OCI-LY7 (cell line): ENCODE data around the gene SERGEF. TPM values are rescaled to one million over a fixed set of nuclear protein-coding genes. Genes with fewer than 3 reads are reported as not detected.

Experiments used
- BruUV-seq: library from RNA; stranded (reverse); fragments of 400-500 nt; replicated peaks from 2 replicates; lab custom pipeline; 2021; lab: Mats Ljungman, UMichigan
- CTCF ChIA-PET: fragments of 300-600 bp; sonication (Branson Sonifier 250); formaldehyde crosslinking; loops from one replicate; lab custom pipeline; 2022; ENCODE audit warnings: antibody characterized with exemption; ENCODE audit not compliant: unreplicated experiment; lab: Charles Lee
- POLR2A ChIA-PET: fragments of 300-600 bp; sonication (Branson Sonifier 250); formaldehyde crosslinking; loops from one replicate; lab custom pipeline; 2022; ENCODE audit warnings: antibody characterized with exemption; lab: Charles Lee
- DNase-seq: peaks from one replicate; pipeline ENCODE4 v3.0.0-alpha.2; 2015; ENCODE audit warnings: low spot score
- H2AFZ ChIP-seq: fragments of 200-600 bp; sonication (generic), shearing (Covaris generic); 2 replicates; pipeline ENCODE4 v1.6.1; 2014; ENCODE audit warnings: mild to moderate bottlenecking, antibody characterized with exemption, low read length, moderate library complexity
- H3K27ac ChIP-seq: fragments of 200-600 bp; sonication (generic); 2 replicates; pipeline ENCODE4 v1.5.1; 2014; ENCODE audit warnings: mixed run types, low read depth, mild to moderate bottlenecking, moderate library complexity, low read length, inconsistent platforms; ENCODE audit not compliant: poor library complexity, severe bottlenecking
- H3K36me3 ChIP-seq: fragments of 200-600 bp; sonication (generic); 2 replicates; pipeline ENCODE4 v1.6.1; 2014; ENCODE audit warnings: mild to moderate bottlenecking, antibody characterized with exemption, low read length, moderate library complexity, mixed read lengths; ENCODE audit not compliant: insufficient read depth
- H3K4me1 ChIP-seq: fragments of 200-600 bp; sonication (generic); 2 replicates; pipeline ENCODE4 v1.5.1; 2014; ENCODE audit warnings: mild to moderate bottlenecking, low read length; ENCODE audit not compliant: insufficient read depth, poor library complexity, severe bottlenecking
- H3K4me2 ChIP-seq: fragments of 200-600 bp; sonication (generic); 2 replicates; pipeline ENCODE4 v1.6.1; 2014; ENCODE audit warnings: mild to moderate bottlenecking, low read length
- H3K4me3 ChIP-seq: fragments of 200-600 bp; sonication (generic); 2 replicates; pipeline ENCODE4 v1.5.1; 2014; ENCODE audit warnings: mild to moderate bottlenecking, low read depth, low read length; ENCODE audit not compliant: poor library complexity, severe bottlenecking
- H3K79me2 ChIP-seq: fragments of 200-600 bp; sonication (generic); 2 replicates; pipeline ENCODE4 v1.6.1; 2016; ENCODE audit warnings: low read depth, mild to moderate bottlenecking, low read length, moderate library complexity, mixed read lengths; ENCODE audit not compliant: insufficient read depth
- H3K9me2 ChIP-seq: fragments of 200-600 bp; sonication (generic); 2 replicates; pipeline ENCODE4 v1.6.1; 2016; ENCODE audit warnings: mild to moderate bottlenecking, low read length, mixed read lengths; ENCODE audit not compliant: insufficient read depth
- H3K9me3 ChIP-seq: fragments of 200-600 bp; sonication (generic); 2 replicates; pipeline ENCODE4 v1.6.1; 2014; ENCODE audit warnings: mild to moderate bottlenecking, mixed run types, low read length, mixed read lengths
- H4K20me1 ChIP-seq: fragments of 200-600 bp; sonication (generic); 2 replicates; pipeline ENCODE4 v1.6.1; 2014; ENCODE audit warnings: mild to moderate bottlenecking, antibody characterized with exemption, low read length, moderate library complexity, mixed read lengths; ENCODE audit not compliant: insufficient read depth
- EZH2phosphoT487 ChIP-seq: fragments of 200-600 bp; sonication (generic); IDR thresholded peaks from 2 replicates; pipeline ENCODE4 v1.6.1; 2018; ENCODE audit warnings: low read depth, borderline replicate concordance, mild to moderate bottlenecking, mixed run types, antibody characterized with exemption, low read length, moderate library complexity, mixed read lengths
- intact Hi-C: fragments of 100-400 bp; cut with micrococcal nuclease; formaldehyde crosslinking; loops from one replicate; pipeline ENCODE4 v1.10.0; 2022; ENCODE audit not compliant: unreplicated experiment
- total RNA-seq, 2 experiments: library from RNA; depleted of rRNA in 1 of 2; stranded (reverse); fragments of >200 nt in 1 of 2; shearing (Covaris generic) in 1 of 2; gene quantifications; 2 replicates each; pipeline ENCODE4 v1.2.3, GENCODE V29; 2014 to 2022
- TF ChIP-seq, protein P1 (sequence below): fragments of 200-600 bp; sonication (generic); conservative IDR thresholded peaks from 2 replicates; pipeline ENCODE4 v1.5.1; 2014; ENCODE audit warnings: mild to moderate bottlenecking, antibody characterized with exemption, low read length, moderate library complexity, mixed read lengths

SERGEF gene
- total RNA-seq, 2 experiments from 2014 or later, result 35.4 to 42.2 TPM

DNA sequence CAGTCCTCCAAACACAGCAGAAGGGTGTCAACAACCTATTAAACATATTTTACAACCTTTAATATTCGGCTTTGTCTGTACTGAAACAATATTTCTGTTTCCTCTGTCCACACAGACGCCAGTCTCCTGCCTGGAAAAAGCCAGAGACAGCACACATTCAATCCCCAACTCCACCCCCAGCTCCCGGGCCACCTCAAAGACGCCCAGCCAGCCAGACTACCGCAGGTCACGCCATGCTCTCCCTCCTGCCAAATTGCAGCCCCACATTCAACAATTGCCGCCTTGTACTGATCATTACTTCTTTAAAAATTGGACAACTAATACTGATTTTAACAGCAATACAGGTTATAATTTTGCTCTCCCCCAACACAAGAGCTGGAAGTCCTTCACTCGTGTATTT lies 1.2 kb downstream of the SERGEF start:
- BruUV-seq, result no TSS peak
- peak overlapping the region; percentile 76 for H3K4me3 ChIP-seq

DNA sequence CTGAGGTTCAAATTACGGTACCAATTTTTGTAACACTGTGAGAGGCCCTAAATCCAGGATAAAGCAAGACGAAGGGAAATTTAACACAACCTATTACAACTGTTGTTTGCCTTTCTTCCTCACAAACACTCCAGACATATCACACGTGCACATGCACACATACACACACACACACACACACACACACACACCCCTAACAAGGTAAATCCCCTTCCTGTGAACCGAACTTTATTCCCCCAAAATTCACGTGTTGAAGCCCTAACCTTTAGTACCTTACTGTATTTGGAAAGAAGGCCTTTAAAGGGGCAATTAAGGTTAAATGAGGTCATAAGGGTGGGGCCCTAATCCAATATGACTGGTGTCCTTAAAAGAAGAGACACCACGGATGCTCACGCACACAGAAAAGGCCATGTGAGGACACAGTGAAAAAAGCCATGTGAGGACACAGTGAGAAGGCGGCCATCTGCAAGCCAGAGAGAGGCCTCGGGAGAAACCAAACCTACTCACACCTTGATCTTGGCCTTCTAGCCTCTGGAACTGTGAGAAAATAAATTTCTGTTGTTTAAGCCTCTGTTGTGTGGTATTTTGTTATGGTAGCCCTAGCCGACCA lies 1.8 kb downstream of the SERGEF start:
- Histone ChIP-seq H3K4me2 (peak overlapping the region; percentile 72), H3K36me3 (peaks cover 4% of the 10 kb centered on the region; the same call in 1 of the 2 replicates), H3K79me2 (peaks cover 10% of the 10 kb centered on the region; the same call in 1 of the 2 replicates), H3K4me3 (peak overlapping the region; percentile 76), H2AFZ (no peak overlapping the region), H3K27ac (no peak overlapping the region), H3K9me3 (no peaks in the 10 kb centered on the region), H3K4me1 (peaks cover 25% of the 10 kb centered on the region), H4K20me1 (no peaks in the 10 kb centered on the region), H3K9me2 (no peaks in the 10 kb centered on the region)
- DNase-seq, result no peak
- ChIA-PET CTCF (no interaction called here), POLR2A (no interaction called here)
- TF ChIP-seq EZH2phosphoT487, result no peak
- TF ChIP-seq, protein P1, sequence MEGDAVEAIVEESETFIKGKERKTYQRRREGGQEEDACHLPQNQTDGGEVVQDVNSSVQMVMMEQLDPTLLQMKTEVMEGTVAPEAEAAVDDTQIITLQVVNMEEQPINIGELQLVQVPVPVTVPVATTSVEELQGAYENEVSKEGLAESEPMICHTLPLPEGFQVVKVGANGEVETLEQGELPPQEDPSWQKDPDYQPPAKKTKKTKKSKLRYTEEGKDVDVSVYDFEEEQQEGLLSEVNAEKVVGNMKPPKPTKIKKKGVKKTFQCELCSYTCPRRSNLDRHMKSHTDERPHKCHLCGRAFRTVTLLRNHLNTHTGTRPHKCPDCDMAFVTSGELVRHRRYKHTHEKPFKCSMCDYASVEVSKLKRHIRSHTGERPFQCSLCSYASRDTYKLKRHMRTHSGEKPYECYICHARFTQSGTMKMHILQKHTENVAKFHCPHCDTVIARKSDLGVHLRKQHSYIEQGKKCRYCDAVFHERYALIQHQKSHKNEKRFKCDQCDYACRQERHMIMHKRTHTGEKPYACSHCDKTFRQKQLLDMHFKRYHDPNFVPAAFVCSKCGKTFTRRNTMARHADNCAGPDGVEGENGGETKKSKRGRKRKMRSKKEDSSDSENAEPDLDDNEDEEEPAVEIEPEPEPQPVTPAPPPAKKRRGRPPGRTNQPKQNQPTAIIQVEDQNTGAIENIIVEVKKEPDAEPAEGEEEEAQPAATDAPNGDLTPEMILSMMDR, result no peak
- TSS peak; percentile 50 for BruUV-seq
- intact Hi-C loops, result loop anchor here (5.0 to 10.0 kb wide), 2 partner anchors 96 to 514 kb away; partner anchors contain the start of genes SAAL1 and TSG101

More for the DNA sequence above, 1.2 kb downstream of the SERGEF start:
- Histone ChIP-seq H4K20me1 (no peaks in the 10 kb centered on the region), H3K4me1 (peaks cover 25% of the 10 kb centered on the region), H3K36me3 (peaks cover under 1% of the 10 kb centered on the region; the same call in 1 of the 2 replicates), H3K9me2 (no peaks in the 10 kb centered on the region), H3K9me3 (no peaks in the 10 kb centered on the region), H3K79me2 (peaks cover 10% of the 10 kb centered on the region; the same call in 1 of the 2 replicates), H2AFZ (no peak overlapping the region), H3K4me2 (peak overlapping the region; percentile 72), H3K27ac (no peak overlapping the region)
- TF ChIP-seq, protein P1, result no peak
- TF ChIP-seq EZH2phosphoT487, result no peak
- ChIA-PET CTCF (no interaction called here), POLR2A (no interaction called here)
- intact Hi-C loops, result loop anchor here (2.0 to 10.0 kb wide), 3 partner anchors 96 to 513 kb away; partner anchors contain the start of genes SAAL1 and TSG101
- no peak for DNase-seq

DNA sequence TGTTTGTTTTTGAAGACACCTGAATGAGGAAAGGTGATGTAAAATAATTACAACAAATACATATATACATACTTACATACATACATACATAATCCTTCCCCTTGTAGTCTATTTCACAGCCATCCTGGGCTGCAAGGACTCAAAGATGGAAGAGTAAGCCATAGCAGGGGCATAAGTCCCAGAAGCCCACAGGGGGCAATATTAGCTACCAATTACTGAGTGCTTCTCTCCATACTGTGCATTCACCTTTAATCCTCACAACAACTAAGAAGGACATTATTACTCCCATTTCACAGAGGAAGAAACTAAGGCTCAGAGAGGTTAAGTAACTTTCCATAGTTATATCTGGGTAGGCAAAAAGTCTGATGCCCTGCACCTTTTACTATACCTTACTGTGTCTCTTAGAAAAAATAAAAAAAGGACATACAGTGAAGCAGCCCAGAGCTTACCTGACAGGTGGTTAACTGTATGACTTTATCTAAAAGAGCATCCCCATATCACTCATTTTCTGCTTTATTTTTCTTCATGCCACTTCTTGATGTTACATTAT lies 2.7 kb downstream of the SERGEF start:
- peak; percentile 19 for DNase-seq
- Histone ChIP-seq H3K4me2 (no peak overlapping the region), H3K9me2 (no peaks in the 10 kb centered on the region), H3K36me3 (peaks cover 11% of the 10 kb centered on the region), H2AFZ (no peak overlapping the region), H3K4me3 (no peak overlapping the region), H3K4me1 (peaks cover 25% of the 10 kb centered on the region), H4K20me1 (no peaks in the 10 kb centered on the region), H3K9me3 (no peaks in the 10 kb centered on the region), H3K27ac (no peak overlapping the region), H3K79me2 (peaks cover 10% of the 10 kb centered on the region; the same call in 1 of the 2 replicates)
- ChIA-PET CTCF (no interaction called here), POLR2A (interaction anchor here (1.4 to 1.7 kb wide), 2 partner anchors 10 to 22 kb away, joined by 3 to 7 read pairs; no protein-coding TSS in a partner anchor)
- no TSS peak for BruUV-seq
- TF ChIP-seq EZH2phosphoT487, result no peak
- TF ChIP-seq, protein P1, result peak; percentile 59
- intact Hi-C loops, result loop anchor here (5.0 to 10.0 kb wide), 2 partner anchors 97 to 515 kb away; partner anchors contain the start of genes SAAL1 and TSG101
